Ovary (tissue), 3 donors: Measurements from ENCODE around the gene IL17REL.

ENCODE experiments used
- POLR2A ChIP-seq: fragments of 450-650 bp; IDR thresholded peaks from one replicate; pipeline ENCODE4 v1.6.1; 2017; ENCODE audit warnings: antibody characterized with exemption, mild to moderate bottlenecking, moderate library complexity
- TF ChIP-seq, protein P1 (sequence below), 3 donors: fragments of 450-650 bp in 2 of 3; fragments of 200-600 bp in 1 of 3; IDR thresholded peaks; one replicate each; pipeline versions ENCODE4 v1.5.1 to v1.8.0; 2016 to 2022; ENCODE audit warnings: antibody characterized with exemption in 3 of 3, mild to moderate bottlenecking in 1 of 3
- donor health status: DM: no; HTN: no; CAD: no.

DNA sequence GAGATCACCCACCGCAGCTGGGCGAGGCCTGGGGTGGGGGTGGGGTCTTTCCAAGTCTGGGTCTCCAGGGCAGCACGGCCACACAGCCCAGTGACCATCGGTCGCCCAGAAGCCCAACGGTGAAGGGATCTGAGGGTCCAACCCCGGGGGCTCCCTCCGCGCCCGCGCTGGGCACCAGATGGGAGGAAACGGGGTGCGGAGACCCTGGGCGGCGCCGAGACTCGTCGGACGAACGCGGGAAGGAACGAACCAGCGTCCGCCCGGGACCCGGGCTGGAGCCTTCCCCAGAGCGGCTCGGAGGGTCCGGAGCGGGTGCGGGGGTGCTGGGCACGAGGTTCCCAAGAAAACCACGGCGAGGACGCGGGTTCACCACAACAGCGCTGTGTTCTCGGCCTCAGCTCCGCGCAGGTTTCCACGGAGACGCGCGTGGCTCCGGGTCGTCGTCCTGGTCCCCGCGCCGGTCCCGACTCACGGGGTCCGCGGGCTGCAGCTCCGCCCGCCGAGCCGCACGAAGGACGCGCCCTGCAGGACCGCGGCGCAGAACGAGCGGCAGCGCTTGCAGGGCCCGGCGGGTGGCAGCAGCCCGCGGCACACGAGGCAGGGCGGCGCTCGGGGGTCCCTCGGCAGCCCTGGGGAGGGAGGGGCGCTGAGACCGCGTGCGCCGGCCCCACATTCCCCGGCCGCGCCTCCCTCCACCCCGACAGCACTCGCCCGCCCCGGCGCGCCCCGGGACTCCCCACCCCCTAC, 2.3 kb upstream of the IL17REL start:
- TF ChIP-seq, protein P1, sequence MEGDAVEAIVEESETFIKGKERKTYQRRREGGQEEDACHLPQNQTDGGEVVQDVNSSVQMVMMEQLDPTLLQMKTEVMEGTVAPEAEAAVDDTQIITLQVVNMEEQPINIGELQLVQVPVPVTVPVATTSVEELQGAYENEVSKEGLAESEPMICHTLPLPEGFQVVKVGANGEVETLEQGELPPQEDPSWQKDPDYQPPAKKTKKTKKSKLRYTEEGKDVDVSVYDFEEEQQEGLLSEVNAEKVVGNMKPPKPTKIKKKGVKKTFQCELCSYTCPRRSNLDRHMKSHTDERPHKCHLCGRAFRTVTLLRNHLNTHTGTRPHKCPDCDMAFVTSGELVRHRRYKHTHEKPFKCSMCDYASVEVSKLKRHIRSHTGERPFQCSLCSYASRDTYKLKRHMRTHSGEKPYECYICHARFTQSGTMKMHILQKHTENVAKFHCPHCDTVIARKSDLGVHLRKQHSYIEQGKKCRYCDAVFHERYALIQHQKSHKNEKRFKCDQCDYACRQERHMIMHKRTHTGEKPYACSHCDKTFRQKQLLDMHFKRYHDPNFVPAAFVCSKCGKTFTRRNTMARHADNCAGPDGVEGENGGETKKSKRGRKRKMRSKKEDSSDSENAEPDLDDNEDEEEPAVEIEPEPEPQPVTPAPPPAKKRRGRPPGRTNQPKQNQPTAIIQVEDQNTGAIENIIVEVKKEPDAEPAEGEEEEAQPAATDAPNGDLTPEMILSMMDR (IDR thresholded peaks at IDR 0.05), result no peak
- TF ChIP-seq POLR2A, result no peak
